GM12878 (cell line): ENCODE data around the gene TRIM41. TPM values are rescaled to one million over a fixed set of nuclear protein-coding genes. Genes with fewer than 3 reads are reported as not detected.

Experiments used
- ATAC-seq: fragments of 200-7000 bp; cut with Tn5 transposase; 3 replicates; pipeline ENCODE4 v1.9.1; 2020; ENCODE audit warnings: mild to moderate bottlenecking, moderate library complexity
- BruUV-seq: library from RNA; stranded (reverse); fragments of 400-500 nt; replicated peaks from 2 replicates; lab custom pipeline; 2021; lab: Mats Ljungman, UMichigan
- CTCF ChIA-PET: fragments of 300-600 bp; sonication (Branson Sonifier 250); formaldehyde crosslinking; extraction: SDS; loops from one replicate; lab custom pipeline; 2021; ENCODE audit warnings: inconsistent platforms; lab: Yijun Ruan, JAX
- POLR2A ChIA-PET: fragments of 350-600 bp; formaldehyde crosslinking; extraction: SDS; loops from one replicate; lab custom pipeline; 2021; ENCODE audit warnings: inconsistent platforms; lab: Charles Lee
- RAD21 ChIA-PET: fragments of 300-600 bp; sonication (Branson Sonifier 250); formaldehyde crosslinking; loops from one replicate; lab custom pipeline; 2023; ENCODE audit warnings: antibody characterized with exemption; ENCODE audit not compliant: unreplicated experiment; lab: Charles Lee
- SMC1A ChIA-PET: fragments of 300-600 bp; sonication (Branson Sonifier 250); formaldehyde crosslinking; loops from one replicate; lab custom pipeline; 2023; ENCODE audit not compliant: unreplicated experiment, uncharacterized antibody; lab: Charles Lee
- DNase-seq: peaks from one replicate; pipeline ENCODE4 v3.0.0-alpha.2; 2011; ENCODE audit warnings: low read depth, low spot score
- FAIRE-seq: peaks from 3 replicates; lab custom pipeline; 2011; peaks lifted over from hg19 to GRCh38; lab: Jason Lieb, UNC
- H2AFZ ChIP-seq: 2 replicates; pipeline ENCODE4 v1.6.0; 2011; ENCODE audit warnings: low read depth, low read length, control low read depth; ENCODE audit not compliant: control insufficient read depth
- H3K27ac ChIP-seq: 2 replicates; pipeline ENCODE4 v1.5.1; 2011; ENCODE audit warnings: control low read depth; ENCODE audit not compliant: control insufficient read depth, insufficient read depth
- H3K27me3 ChIP-seq, 2 experiments: replicated peaks in 1 of 2; 2 replicates each; pipeline versions ENCODE4 v1.6.0 to v1.6.1; 2011; ENCODE audit warnings: low read length in 1 of 2; ENCODE audit not compliant: control insufficient read depth in 2 of 2, insufficient read depth in 2 of 2
- H3K36me3 ChIP-seq, 2 experiments: 2 replicates each; pipeline ENCODE4 v1.5.1; 2011; ENCODE audit warnings: low read length in 1 of 2; ENCODE audit not compliant: control insufficient read depth in 2 of 2, insufficient read depth in 2 of 2
- H3K4me1 ChIP-seq: 2 replicates; pipeline ENCODE4 v1.6.1; 2011; ENCODE audit warnings: mild to moderate bottlenecking, low read length, moderate library complexity, mixed read lengths; ENCODE audit not compliant: control insufficient read depth, insufficient read depth
- H3K4me2 ChIP-seq: 2 replicates; pipeline ENCODE4 v1.6.0; 2011; ENCODE audit warnings: control low read depth; ENCODE audit not compliant: control insufficient read depth, insufficient read depth
- H3K4me3 ChIP-seq: fragments of 200-600 bp; sonication (generic); 2 replicates; pipeline ENCODE4 v1.5.1; 2016
- H3K79me2 ChIP-seq: 2 replicates; pipeline ENCODE4 v1.6.0; 2011; ENCODE audit warnings: low read length; ENCODE audit not compliant: control insufficient read depth, insufficient read depth
- H3K9ac ChIP-seq: 2 replicates; pipeline ENCODE4 v1.8.0; 2011; ENCODE audit warnings: low read length, control low read depth, mixed read lengths; ENCODE audit not compliant: control insufficient read depth, insufficient read depth
- H3K9me3 ChIP-seq: replicated peaks from 3 replicates; pipeline ENCODE4 v1.5.1; 2011; ENCODE audit warnings: mild to moderate bottlenecking, low read length; ENCODE audit not compliant: control insufficient read depth, insufficient read depth
- H4K20me1 ChIP-seq: 2 replicates; pipeline ENCODE4 v1.6.0; 2011; ENCODE audit not compliant: control insufficient read depth, insufficient read depth
- ATF7 ChIP-seq: fragments of 450-650 bp; IDR thresholded peaks from 2 replicates; pipeline ENCODE4 v1.6.1; 2016; ENCODE audit warnings: low read depth, mild to moderate bottlenecking
- BACH1 ChIP-seq: fragments of 450-650 bp; IDR thresholded peaks from 2 replicates; pipeline ENCODE4 v1.6.1; 2017; ENCODE audit warnings: mild to moderate bottlenecking, borderline replicate concordance
- CEBPZ ChIP-seq: fragments of 150-350 bp; IDR thresholded peaks from 2 replicates; pipeline ENCODE4 v1.6.1; 2016; ENCODE audit warnings: low read depth, low read length
- CHD2 ChIP-seq: IDR thresholded peaks from 2 replicates; pipeline ENCODE4 v1.6.1; 2011; ENCODE audit warnings: low read depth, low read length, improper control_type of control experiment, borderline replicate concordance
- CREM ChIP-seq: IDR thresholded peaks from 2 replicates; pipeline ENCODE4 v1.6.1; 2014; ENCODE audit warnings: antibody characterized with exemption, low read depth
- EED ChIP-seq: sonication (generic); IDR thresholded peaks from 2 replicates; pipeline ENCODE4 v1.6.1; 2016; ENCODE audit warnings: antibody characterized with exemption, low read depth
- IKZF2 ChIP-seq, 2 experiments: fragments of 450-650 bp; IDR thresholded peaks; 2 replicates each; pipeline ENCODE4 v1.6.1; 2017; ENCODE audit warnings: mild to moderate bottlenecking in 2 of 2, moderate library complexity in 2 of 2
- KAT2A ChIP-seq: conservative IDR thresholded peaks from 2 replicates; pipeline ENCODE4 v1.6.1; 2011; ENCODE audit warnings: low read depth, low read length; ENCODE audit not compliant: control insufficient read depth
- NKRF ChIP-seq: fragments of 450-650 bp; conservative IDR thresholded peaks from 2 replicates; pipeline ENCODE4 v1.6.1; 2017; ENCODE audit warnings: mild to moderate bottlenecking, moderate library complexity
- NR2F1 ChIP-seq: fragments of 450-650 bp; conservative IDR thresholded peaks from 2 replicates; pipeline ENCODE4 v1.6.1; 2017; ENCODE audit warnings: mild to moderate bottlenecking
- POU2F2 ChIP-seq: IDR thresholded peaks from 3 replicates; pipeline ENCODE4 v1.6.1; 2011; ENCODE audit warnings: low read depth, mild to moderate bottlenecking, low read length, borderline replicate concordance
- SMARCA5 ChIP-seq: fragments of 450-650 bp; IDR thresholded peaks from 2 replicates; pipeline ENCODE4 v1.6.1; 2017; ENCODE audit warnings: mild to moderate bottlenecking
- WGBS: methylation state at CpG from one replicate; pipeline ENCODE4 v1.1.6; 2016; ENCODE audit warnings: low lambda C conversion rate; ENCODE audit not compliant: insufficient replicate concordance, insufficient coverage; ENCODE audit errors: missing lambda C conversion rate; 5-methylcytosine and 5-hydroxymethylcytosine counted together
- in situ Hi-C: fragments of 300-500 bp; cut with MboI; formaldehyde crosslinking; loops from 9 replicates; pipeline ENCODE4 v1.14.3; 2018; ENCODE audit warnings: mixed read lengths
- intact Hi-C: fragments of 100-400 bp; cut with micrococcal nuclease; formaldehyde crosslinking; loops from one replicate; pipeline ENCODE4 v1.14.2; 2022; ENCODE audit not compliant: unreplicated experiment
- polyA plus RNA-seq, 11 experiments: library from polyadenylated mRNA; depleted of rRNA in 4 of 11; unstranded in 6 of 11; stranded (reverse) in 5 of 11; fragments of >200 nt; fragmentation: Nextera tagmentation in 4 of 11; fragmentation: Illumina TruSeq in 1 of 11; extraction: Ambion mirVana in 4 of 11; extraction: Trizol in 1 of 11; gene quantifications; 1 replicate in 1 of 11; 2 replicates in 10 of 11; pipeline versions ENCODE4 v1.2.1 to v1.2.3, GENCODE V29; 2011 to 2016; ENCODE audit warnings: inconsistent platforms in 2 of 11, missing spikeins in 2 of 11, low read depth in 1 of 11
- total RNA-seq, 4 experiments: library from RNA; depleted of rRNA in 3 of 4; stranded (reverse); fragments of >200 nt in 3 of 4; fragmentation: Illumina TruSeq in 1 of 4; extraction: Trizol in 1 of 4; gene quantifications; 2 replicates each; pipeline versions ENCODE4 v1.2.1 to v1.2.3, GENCODE V29; 2013 to 2021
- TF ChIP-seq, protein P1 (sequence below): fragments of 150-350 bp; IDR thresholded peaks from 2 replicates; pipeline ENCODE4 v1.6.1; 2014; ENCODE audit warnings: mild to moderate bottlenecking, low read depth, low read length

Gene TRIM41
- total and polyA plus RNA-seq, 10 of the 15 experiments (the other 5 are each of a cell fraction or from before 2014, with no cell fraction given): 1.0 to 28.9 (median 10.6) TPM

DNA sequence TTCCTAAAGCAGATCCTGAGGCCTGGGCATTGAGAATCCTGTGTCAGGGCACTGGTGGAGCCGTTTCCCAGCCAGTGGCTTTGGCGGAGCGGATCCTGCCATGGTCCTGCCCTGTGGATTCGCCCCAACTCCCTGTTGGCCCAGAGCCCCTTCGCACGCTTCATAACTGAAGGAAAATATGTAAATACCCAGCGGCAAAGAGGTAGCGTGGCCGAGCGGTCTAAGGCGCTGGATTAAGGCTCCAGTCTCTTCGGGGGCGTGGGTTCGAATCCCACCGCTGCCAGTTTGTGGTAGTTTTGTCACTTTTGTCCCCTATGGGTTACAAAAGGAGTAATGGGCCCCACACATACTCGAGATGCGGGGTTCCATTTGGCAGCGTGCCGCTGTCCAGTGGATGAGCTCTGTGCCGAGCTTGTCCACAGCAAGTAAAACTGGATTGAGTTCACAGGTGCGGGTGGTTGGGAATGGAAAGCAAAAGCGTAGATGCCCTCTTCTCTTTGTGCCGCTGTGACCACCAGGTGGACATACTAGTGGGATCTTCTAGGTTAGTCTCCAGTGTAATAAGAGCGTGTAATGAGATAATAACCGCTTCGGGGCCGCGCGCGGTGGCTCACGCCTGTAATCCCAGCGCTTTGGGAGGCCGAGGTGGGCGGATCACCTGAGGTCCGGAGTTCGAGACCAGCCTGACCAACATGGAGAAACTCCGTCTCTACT, 35.4 kb upstream of the TRIM41 start:
- Histone ChIP-seq H3K27ac (peak overlapping the region; percentile 84; the same call in 1 of the 2 replicates), H3K4me3 (peak overlapping the region; percentile 95; the same call in 1 of the 2 replicates), H4K20me1 (no peaks in the 10 kb centered on the region), H3K36me3 (no peaks in the 10 kb centered on the region), H3K9ac (peak overlapping the region; percentile 86), H2AFZ (peak overlapping the region; percentile 73), H3K4me2 (peak overlapping the region; percentile 94), H3K79me2 (no peaks in the 10 kb centered on the region; the same call in 1 of the 2 replicates), H3K9me3 (no peaks in the 10 kb centered on the region), H3K4me1 (peaks cover 8% of the 10 kb centered on the region), H3K27me3 (no peaks in the 10 kb centered on the region)
- in situ Hi-C loops (loop anchor here (10.0 kb wide), 1 partner anchor 67 kb away; no protein-coding TSS in a partner anchor), intact Hi-C loops (loop anchor here (1.0 to 2.0 kb wide), 2 partner anchors 14 to 73 kb away; partner anchors contain the start of gene TRIM52)
- RAD21 ChIA-PET: interaction anchor here (1.0 to 6.9 kb wide), 6 partner anchors 10 to 74 kb away, joined by 5 to 72 read pairs (median 8); partner anchors contain the start of genes RACK1, TRIM41, TRIM52 and TRIM7
- POLR2A ChIA-PET: interaction anchor here (0.7 to 4.4 kb wide), 8 partner anchors 11 to 60 kb away, joined by 3 to 20 read pairs (median 10); partner anchors contain the start of genes RACK1, TRIM41 and TRIM7
- CTCF ChIA-PET: interaction anchor here (0.7 to 7.6 kb wide), 10 partner anchors 15 to 380 kb away, joined by 3 to 96 read pairs (median 4); partner anchors contain the start of genes TRIM52 and TRIM7
- BruUV-seq: no TSS peak
- under 1% methylated on average over 37 of the region's 37 CpGs for WGBS
- ATAC-seq (peak; percentile 4), FAIRE-seq (no peak), DNase-seq (no peak)
- SMC1A ChIA-PET: interaction anchor here (1.0 to 4.5 kb wide), 4 partner anchors 19 to 37 kb away, joined by 3 to 40 read pairs (median 7); partner anchors contain the start of gene TRIM7
- TF ChIP-seq EED (peak; percentile 72; the same call in 1 of the 2 replicates), SMARCA5 (peak; percentile 94; the same call in 1 of the 2 replicates), CREM (no peak; the same call in 1 of the 2 replicates), NR2F1 (peak; percentile 13; the same call in 1 of the 2 replicates), IKZF2 (IDR thresholded peaks at IDR 0.05) (peak; percentile 63 to 71), NKRF (peak; percentile 57), BACH1 (0 out of 2 replicates have a peak, but pooled peaks have one; percentile 37), KAT2A (no peak), POU2F2 (peak; percentile 92; the same call in 2 of the 3 replicates), CHD2 (no peak), CEBPZ (no peak), ATF7 (no peak)
- TF ChIP-seq, protein P1, sequence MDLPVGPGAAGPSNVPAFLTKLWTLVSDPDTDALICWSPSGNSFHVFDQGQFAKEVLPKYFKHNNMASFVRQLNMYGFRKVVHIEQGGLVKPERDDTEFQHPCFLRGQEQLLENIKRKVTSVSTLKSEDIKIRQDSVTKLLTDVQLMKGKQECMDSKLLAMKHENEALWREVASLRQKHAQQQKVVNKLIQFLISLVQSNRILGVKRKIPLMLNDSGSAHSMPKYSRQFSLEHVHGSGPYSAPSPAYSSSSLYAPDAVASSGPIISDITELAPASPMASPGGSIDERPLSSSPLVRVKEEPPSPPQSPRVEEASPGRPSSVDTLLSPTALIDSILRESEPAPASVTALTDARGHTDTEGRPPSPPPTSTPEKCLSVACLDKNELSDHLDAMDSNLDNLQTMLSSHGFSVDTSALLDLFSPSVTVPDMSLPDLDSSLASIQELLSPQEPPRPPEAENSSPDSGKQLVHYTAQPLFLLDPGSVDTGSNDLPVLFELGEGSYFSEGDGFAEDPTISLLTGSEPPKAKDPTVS: no peak
